ENCODE results near the gene KCNE1. TPM values are rescaled to one million over a fixed set of nuclear protein-coding genes. Genes with fewer than 3 reads are reported as not detected.

The KCNE1 gene
- total RNA-seq, 1 experiment from 2014 or later = 0.13 TPM

GRCh38 chr21:34535886-34536285, 23.9 kb upstream of the KCNE1 start:
- intact Hi-C loops (cut with micrococcal nuclease; ENCODE audit: unreplicated experiment) = no loop called here
- ChIA-PET CTCF (no interaction called here), POLR2A (ENCODE audit: low non-redundant PET) (no interaction called here)
- H3K4me3 ChIP-seq (ENCODE audit: low read depth, low read length, poor library complexity, severe bottlenecking) = no peak overlapping the region
- BruUV-seq (replicated peaks) = no TSS peak
- DNase-seq (ENCODE audit: low spot score) = no peak
- TF ChIP-seq EZH2 (IDR thresholded peaks at IDR 0.05; ENCODE audit: borderline replicate concordance, low read depth, low read length, poor library complexity, severe bottlenecking) (no peak), CTCF (conservative IDR thresholded peaks at IDR 0.05; ENCODE audit: low read depth, low read length) (no peak)
- H3K9me3 ChIP-seq (ENCODE audit: low read depth, low read length, poor library complexity, severe bottlenecking) = no peaks in the 10 kb centered on the region
- H3K27ac ChIP-seq (ENCODE audit: low read depth, low read length, poor library complexity, severe bottlenecking) = no peak overlapping the region
- H3K27me3 ChIP-seq (replicated peaks; ENCODE audit: insufficient read depth, low read depth, low read length, poor library complexity) = no peaks in the 10 kb centered on the region
- H3K36me3 ChIP-seq (ENCODE audit: insufficient read depth, low read length, poor library complexity, severe bottlenecking) = no peaks in the 10 kb centered on the region
- no peaks in the 10 kb centered on the region for H3K4me1 ChIP-seq (ENCODE audit: insufficient read depth, low read length, poor library complexity, severe bottlenecking)

GRCh38 chr21:34534522-34534921, 22.5 kb upstream of the KCNE1 start:
- ChIA-PET POLR2A (ENCODE audit: low non-redundant PET) (interaction anchor here (0.6 kb wide), 1 partner anchor 104 kb away, joined by 3 read pairs; no protein-coding TSS in a partner anchor), CTCF (no interaction called here)
- Histone ChIP-seq H3K36me3 (ENCODE audit: insufficient read depth, low read length, poor library complexity, severe bottlenecking) (no peaks in the 10 kb centered on the region), H3K9me3 (ENCODE audit: low read depth, low read length, poor library complexity, severe bottlenecking) (no peaks in the 10 kb centered on the region), H3K27me3 (replicated peaks; ENCODE audit: insufficient read depth, low read depth, low read length, poor library complexity) (no peaks in the 10 kb centered on the region), H3K4me3 (ENCODE audit: low read depth, low read length, poor library complexity, severe bottlenecking) (no peak overlapping the region), H3K4me1 (ENCODE audit: insufficient read depth, low read length, poor library complexity, severe bottlenecking) (no peaks in the 10 kb centered on the region), H3K27ac (ENCODE audit: low read depth, low read length, poor library complexity, severe bottlenecking) (no peak overlapping the region)
- intact Hi-C loops (cut with micrococcal nuclease; ENCODE audit: unreplicated experiment) = no loop called here
- no TSS peak for BruUV-seq (replicated peaks)
- TF ChIP-seq CTCF (conservative IDR thresholded peaks at IDR 0.05; ENCODE audit: low read depth, low read length) (no peak), EZH2 (IDR thresholded peaks at IDR 0.05; ENCODE audit: borderline replicate concordance, low read depth, low read length, poor library complexity, severe bottlenecking) (no peak)
- DNase-seq (ENCODE audit: low spot score) = no peak

- POLR2A ChIA-PET (ENCODE audit: low non-redundant PET) = no interaction called here
- CTCF ChIA-PET = no interaction called here
- intact Hi-C loops (cut with micrococcal nuclease; ENCODE audit: unreplicated experiment) = no loop called here
- no peaks in the 10 kb centered on the region for H3K36me3 ChIP-seq (ENCODE audit: insufficient read depth, low read length, poor library complexity, severe bottlenecking)
- BruUV-seq (replicated peaks) = no TSS peak
- no peak overlapping the region for H3K4me3 ChIP-seq (ENCODE audit: low read depth, low read length, poor library complexity, severe bottlenecking)
- no peak for DNase-seq (ENCODE audit: low spot score)
- no peaks in the 10 kb centered on the region for H3K27me3 ChIP-seq (replicated peaks; ENCODE audit: insufficient read depth, low read depth, low read length, poor library complexity)
- no peaks in the 10 kb centered on the region for H3K9me3 ChIP-seq (ENCODE audit: low read depth, low read length, poor library complexity, severe bottlenecking)
- TF ChIP-seq EZH2 (IDR thresholded peaks at IDR 0.05; ENCODE audit: borderline replicate concordance, low read depth, low read length, poor library complexity, severe bottlenecking) (no peak), CTCF (conservative IDR thresholded peaks at IDR 0.05; ENCODE audit: low read depth, low read length) (no peak)
- H3K4me1 ChIP-seq (ENCODE audit: insufficient read depth, low read length, poor library complexity, severe bottlenecking) = no peaks in the 10 kb centered on the region
- no peak overlapping the region for H3K27ac ChIP-seq (ENCODE audit: low read depth, low read length, poor library complexity, severe bottlenecking)
Measured at GRCh38 chr21:34533938-34534337, 21.9 kb upstream of the KCNE1 start.
